Endothelial cell of umbilical vein (primary cell): ENCODE results near the gene PCDH9. TPM values are rescaled to one million over a fixed set of nuclear protein-coding genes. Genes with fewer than 3 reads are reported as not detected.
A peak's percentile ranks its signal among the peaks of the same experiment; 100 is the strongest.

Experiments used
- BruUV-seq: library from RNA; stranded (reverse); fragments of 400-500 nt; replicated peaks from 2 replicates; lab custom pipeline; 2021; lab: Mats Ljungman, UMichigan
- CTCF ChIA-PET: fragments of 300-600, 350-600 bp; sonication (Branson Sonifier 250); formaldehyde crosslinking; loops from one replicate; lab custom pipeline; 2021; ENCODE audit warnings: antibody characterized with exemption, inconsistent platforms; lab: Charles Lee
- POLR2A ChIA-PET: fragments of 300-600, 350-600 bp; sonication (Branson Sonifier 250); formaldehyde crosslinking; loops from one replicate; lab custom pipeline; 2021; ENCODE audit warnings: antibody characterized with exemption, inconsistent platforms; lab: Charles Lee
- DNase-seq: peaks from one replicate; pipeline ENCODE4 v3.0.0-alpha.2; 2011; ENCODE audit warnings: low read depth, low spot score
- FAIRE-seq: peaks from 2 replicates; lab custom pipeline; 2011; peaks lifted over from hg19 to GRCh38; lab: Jason Lieb, UNC
- H2AFZ ChIP-seq: 2 replicates; pipeline ENCODE4 v1.6.0; 2012; ENCODE audit warnings: low read depth, low read length, control low read depth, inconsistent platforms
- H3K27ac ChIP-seq: 2 replicates; pipeline ENCODE4 v1.5.1; 2011; ENCODE audit warnings: low read depth, mild to moderate bottlenecking, control low read depth, low read length, moderate library complexity; ENCODE audit not compliant: insufficient read depth
- H3K27me3 ChIP-seq, 2 experiments: 2 replicates each; pipeline versions ENCODE4 v1.6.0 to v1.6.1; 2011; ENCODE audit warnings: low read length in 2 of 2, mixed read lengths in 1 of 2; ENCODE audit not compliant: control insufficient read depth in 2 of 2, insufficient read depth in 2 of 2
- H3K36me3 ChIP-seq, 2 experiments: 2 replicates in 1 of 2; 3 replicates in 1 of 2; pipeline ENCODE4 v1.5.1; 2011; ENCODE audit warnings: low read length in 2 of 2, mild to moderate bottlenecking in 1 of 2, moderate library complexity in 1 of 2; ENCODE audit not compliant: control insufficient read depth in 2 of 2, insufficient read depth in 2 of 2; ENCODE audit errors: extremely low read depth in 1 of 2
- H3K4me1 ChIP-seq: 3 replicates; pipeline ENCODE4 v1.5.1; 2011; ENCODE audit warnings: mild to moderate bottlenecking, low read length; ENCODE audit not compliant: control insufficient read depth, insufficient read depth; ENCODE audit errors: extremely low read depth
- H3K4me2 ChIP-seq: 2 replicates; pipeline ENCODE4 v1.6.1; 2011; ENCODE audit warnings: low read length, control low read depth, mixed read lengths; ENCODE audit not compliant: insufficient read depth
- H3K4me3 ChIP-seq, 3 experiments: fragments of 200-600 bp in 1 of 3; sonication (generic), shearing (Covaris generic) in 1 of 3; replicated peaks in 1 of 3; 2 replicates each; pipeline ENCODE4 v1.5.1; 2011 to 2016; ENCODE audit warnings: control low read depth in 3 of 3, low read length in 3 of 3, mild to moderate bottlenecking in 2 of 3, inconsistent platforms in 1 of 3, low read depth in 1 of 3, moderate library complexity in 1 of 3; ENCODE audit not compliant: insufficient read depth in 1 of 3
- H3K79me2 ChIP-seq: 2 replicates; pipeline ENCODE4 v1.6.0; 2012; ENCODE audit warnings: low read length, inconsistent platforms; ENCODE audit not compliant: control insufficient read depth, insufficient read depth
- H3K9ac ChIP-seq: replicated peaks from 2 replicates; pipeline ENCODE3; 2011; ENCODE audit warnings: low read length, control low read depth; ENCODE audit not compliant: insufficient read depth; ENCODE audit errors: extremely low read depth
- H3K9me1 ChIP-seq: replicated peaks from 3 replicates; pipeline ENCODE4 v1.6.0; 2011; ENCODE audit warnings: mild to moderate bottlenecking, low read length; ENCODE audit not compliant: control insufficient read depth, insufficient read depth; ENCODE audit errors: extremely low read depth
- H3K9me3 ChIP-seq: replicated peaks from 2 replicates; pipeline ENCODE4 v1.5.1; 2012; ENCODE audit warnings: low read length, inconsistent platforms; ENCODE audit not compliant: control insufficient read depth, insufficient read depth
- H4K20me1 ChIP-seq: replicated peaks from 2 replicates; pipeline ENCODE3; 2011; ENCODE audit warnings: mild to moderate bottlenecking, low read length; ENCODE audit not compliant: control insufficient read depth, insufficient read depth; ENCODE audit errors: extremely low read depth
- CTCF ChIP-seq, 2 donors: IDR thresholded peaks; 1 replicate in 1 of 2; 2 replicates in 1 of 2; pipeline ENCODE4 v1.5.1; 2011; ENCODE audit warnings: low read length in 2 of 2, mild to moderate bottlenecking in 2 of 2, moderate library complexity in 2 of 2, control low read depth in 1 of 2, inconsistent platforms in 1 of 2, low read depth in 1 of 2; ENCODE audit not compliant: insufficient read depth in 1 of 2; ENCODE audit errors: extremely low read depth in 1 of 2
- EZH2 ChIP-seq: IDR thresholded peaks from 2 replicates; pipeline ENCODE4 v1.6.1; 2012; ENCODE audit warnings: borderline replicate concordance, low read depth, mild to moderate bottlenecking, moderate library complexity, low read length, inconsistent platforms; ENCODE audit not compliant: severe bottlenecking
- FOS ChIP-seq: IDR thresholded peaks from 2 replicates; pipeline ENCODE4 v1.6.1; 2011; ENCODE audit warnings: mild to moderate bottlenecking, low read length, moderate library complexity, borderline replicate concordance; ENCODE audit not compliant: insufficient read depth
- GATA2 ChIP-seq: IDR thresholded peaks from 2 replicates; pipeline ENCODE4 v1.7.0; 2011; ENCODE audit warnings: low read depth, mild to moderate bottlenecking, moderate library complexity, mixed read lengths, low read length; ENCODE audit not compliant: insufficient read length, insufficient read depth
- JUN ChIP-seq: IDR thresholded peaks from 2 replicates; pipeline ENCODE4 v1.6.1; 2011; ENCODE audit warnings: borderline replicate concordance, low read depth; ENCODE audit not compliant: insufficient read length, insufficient read depth
- MAX ChIP-seq: IDR thresholded peaks from 2 replicates; pipeline ENCODE4 v1.6.1; 2011; ENCODE audit not compliant: insufficient read depth, insufficient read length
- MYC ChIP-seq: IDR thresholded peaks from one replicate; pipeline ENCODE4 v1.6.1; 2011; ENCODE audit warnings: mild to moderate bottlenecking, low read depth, low read length
- POLR2A ChIP-seq: IDR thresholded peaks from 2 replicates; pipeline ENCODE4 v1.6.1; 2012; ENCODE audit warnings: low read depth, mild to moderate bottlenecking, control low read depth, low read length
- POLR2AphosphoS5 ChIP-seq: IDR thresholded peaks from 2 replicates; pipeline ENCODE4 v1.6.1; 2012; ENCODE audit warnings: low read depth, mild to moderate bottlenecking, control low read depth, low read length, moderate library complexity; ENCODE audit not compliant: insufficient read depth
- dilution Hi-C: fragments of 300-500 bp; cut with MboI; formaldehyde crosslinking; loops from one replicate; pipeline ENCODE4 v1.15.0; 2019; ENCODE audit warnings: low sequenced_read_pairs; ENCODE audit not compliant: extremely low pct_ligation_motif_present
- intact Hi-C: fragments of 100-400 bp; cut with micrococcal nuclease; formaldehyde crosslinking; loops from one replicate; pipeline ENCODE4 v1.10.0; 2022
- polyA plus RNA-seq, 4 experiments: library from polyadenylated mRNA; depleted of rRNA in 3 of 4; stranded (reverse) in 3 of 4; unstranded in 1 of 4; fragments of >200 nt; gene quantifications; 2 replicates each; pipeline versions ENCODE4 v1.2.1 to v1.2.3, GENCODE V29; 2011 to 2012; ENCODE audit warnings: missing spikeins in 1 of 4
- total RNA-seq: library from RNA; stranded (reverse); gene quantifications from 2 replicates; pipeline ENCODE4 v1.2.3, GENCODE V29; 2021

Gene PCDH9
- total and polyA plus RNA-seq, 2 donors (not counting 3 experiments of a cell fraction or from before 2014, with no cell fraction given): 1.1 to 5.2 TPM

- Histone ChIP-seq H3K36me3 (no peaks in the 10 kb centered on the region), H3K79me2 (no peaks in the 10 kb centered on the region), H3K4me3 (no peak overlapping the region), H3K9me1 (no peaks in the 10 kb centered on the region), H3K9ac (no peak overlapping the region), H3K9me3 (no peaks in the 10 kb centered on the region), H3K4me2 (no peak overlapping the region), H4K20me1 (no peaks in the 10 kb centered on the region), H2AFZ (no peak overlapping the region), H3K27me3 (no peaks in the 10 kb centered on the region), H3K27ac (no peak overlapping the region), H3K4me1 (no peaks in the 10 kb centered on the region)
- CTCF ChIA-PET: interaction anchor here (0.7 to 3.7 kb wide), 6 partner anchors 13 to 532 kb away, joined by 3 to 19 read pairs (median 4); no protein-coding TSS in a partner anchor
- no peak for FAIRE-seq
- intact Hi-C loops: no loop called here
- peak; percentile 7 for DNase-seq
- TF ChIP-seq CTCF (IDR thresholded peaks at IDR 0.05; ENCODE audit: extremely low read depth in 1 of 2, insufficient read depth in 1 of 2, low read depth in 1 of 2, low read length in 2 of 2): no peak
- TF ChIP-seq FOS: no peak
- TF ChIP-seq MAX: no peak
- TF ChIP-seq EZH2: no peak
- TF ChIP-seq POLR2A: no peak
- no peak for TF ChIP-seq POLR2AphosphoS5
- no peak for TF ChIP-seq MYC
- no peak for TF ChIP-seq GATA2
- TF ChIP-seq JUN: no peak
- dilution Hi-C loops: no loop called here
- POLR2A ChIA-PET: no interaction called here
- no TSS peak for BruUV-seq
These were observed 536.5 kb downstream of the PCDH9 start for GRCh38 chr13:66693656-66694055.
